ENCODE measurements around the gene FAM83B.
"Not testable (repeated sequence)": the region's sequence is repeated elsewhere in the genome, so short reads cannot be mapped to it uniquely, and the experiment has no call there.

GRCh38 chr6:54881891-54882290 lies 35.3 kb downstream of the FAM83B start:
- not testable (repeated sequence) for TF ChIP-seq CTCF, POLR2A (IDR thresholded peaks at IDR 0.05)
